Chondrocyte (in vitro differentiated cells): Measurements from ENCODE around the gene BMP6. TPM values are rescaled to one million over a fixed set of nuclear protein-coding genes. Genes with fewer than 3 reads are reported as not detected.

ENCODE experiments used
- DNase-seq: peaks from one replicate; pipeline ENCODE4 v3.0.0; 2021; ENCODE audit warnings: mixed read lengths, low spot score
- H3K27ac Mint-ChIP-seq: one replicate; pipeline ENCODE4 v1.8.0; 2021; ENCODE audit warnings: mild to moderate bottlenecking, moderate library complexity, mixed read lengths; ENCODE audit not compliant: unreplicated experiment
- H3K27me3 Mint-ChIP-seq: 2 replicates; pipeline ENCODE4 v1.8.0; 2021; ENCODE audit warnings: low read depth, mixed read lengths
- H3K36me3 Mint-ChIP-seq: 2 replicates; pipeline ENCODE4 v1.8.0; 2021; ENCODE audit warnings: low read depth, mixed read lengths
- H3K4me1 Mint-ChIP-seq: 2 replicates; pipeline ENCODE4 v1.8.0; 2021; ENCODE audit warnings: low read depth, mild to moderate bottlenecking, mixed read lengths
- H3K4me3 Mint-ChIP-seq: one replicate; pipeline ENCODE4 v1.8.0; 2021; ENCODE audit warnings: mild to moderate bottlenecking, moderate library complexity, mixed read lengths; ENCODE audit not compliant: unreplicated experiment
- H3K9me3 Mint-ChIP-seq: 2 replicates; pipeline ENCODE4 v1.8.0; 2021; ENCODE audit warnings: low read depth, mixed read lengths
- CTCF ChIP-seq: fragments of 200-600 bp; sonication (generic); IDR thresholded peaks from 2 replicates; pipeline ENCODE4 v1.5.0; 2021; ENCODE audit warnings: antibody characterized with exemption, mild to moderate bottlenecking, moderate library complexity
- total RNA-seq: library from RNA; stranded (reverse); gene quantifications from 3 replicates; pipeline ENCODE4 v1.2.1, GENCODE V29; 2021

BMP6 gene
- total RNA-seq, 1 donor from 2014 or later: 0.50 TPM

- Mint-ChIP-seq H3K4me3 (no peak overlapping the region), H3K9me3 (no peaks in the 10 kb centered on the region)
- no peak for DNase-seq
These were observed 133.7 kb downstream of the BMP6 start for GRCh38 chr6:7859591-7859990.

GRCh38 chr6:7865781-7866180 is 139.9 kb downstream of the BMP6 start:
- no peaks in the 10 kb centered on the region for H3K9me3 Mint-ChIP-seq
- no peaks in the 10 kb centered on the region for H3K4me1 Mint-ChIP-seq
- H3K27ac Mint-ChIP-seq: no peak overlapping the region
- no peak for TF ChIP-seq CTCF
- no peaks in the 10 kb centered on the region for H3K36me3 Mint-ChIP-seq
- H3K27me3 Mint-ChIP-seq: no peaks in the 10 kb centered on the region
- H3K4me3 Mint-ChIP-seq: no peak overlapping the region
- no peak for DNase-seq

More at GRCh38 chr6:7859591-7859990, 133.7 kb downstream of the BMP6 start:
- no peak for TF ChIP-seq CTCF
- no peak overlapping the region for H3K27ac Mint-ChIP-seq
- no peaks in the 10 kb centered on the region for H3K4me1 Mint-ChIP-seq
- no peaks in the 10 kb centered on the region for H3K27me3 Mint-ChIP-seq
- H3K36me3 Mint-ChIP-seq: no peaks in the 10 kb centered on the region

GRCh38 chr6:7866526-7866925 is 140.6 kb downstream of the BMP6 start:
- Mint-ChIP-seq H3K27ac (no peak overlapping the region), H3K4me1 (no peaks in the 10 kb centered on the region), H3K4me3 (no peak overlapping the region), H3K36me3 (no peaks in the 10 kb centered on the region), H3K27me3 (no peaks in the 10 kb centered on the region), H3K9me3 (no peaks in the 10 kb centered on the region)
- no peak for TF ChIP-seq CTCF
- no peak for DNase-seq

GRCh38 chr6:7868926-7869325 is 143.0 kb downstream of the BMP6 start:
- Mint-ChIP-seq H3K4me3 (no peak overlapping the region), H3K27me3 (no peaks in the 10 kb centered on the region), H3K4me1 (no peaks in the 10 kb centered on the region), H3K36me3 (no peaks in the 10 kb centered on the region), H3K9me3 (peaks cover 4% of the 10 kb centered on the region), H3K27ac (no peak overlapping the region)
- DNase-seq: no peak
- TF ChIP-seq CTCF: no peak

- H3K27ac Mint-ChIP-seq: no peak overlapping the region
- no peak for DNase-seq
- TF ChIP-seq CTCF: no peak
- no peak overlapping the region for H3K4me3 Mint-ChIP-seq
- no peaks in the 10 kb centered on the region for H3K4me1 Mint-ChIP-seq
- H3K27me3 Mint-ChIP-seq: no peaks in the 10 kb centered on the region
- peaks cover 3% of the 10 kb centered on the region for H3K9me3 Mint-ChIP-seq
- peaks cover 26% of the 10 kb centered on the region for H3K36me3 Mint-ChIP-seq
These were observed 152.6 kb downstream of the BMP6 start for GRCh38 chr6:7878401-7878964.
